Progenitor cell of endocrine pancreas (in vitro differentiated cells): ENCODE results near the gene PDHA1. TPM values are rescaled to one million over a fixed set of nuclear protein-coding genes. Genes with fewer than 3 reads are reported as not detected.

ENCODE experiments used
- DNase-seq: peaks from one replicate; pipeline ENCODE4 v3.0.0; 2021; ENCODE audit warnings: low spot score; ENCODE audit not compliant: unreplicated experiment
- H3K27ac Mint-ChIP-seq: 2 replicates; pipeline ENCODE4 v1.8.0; 2021; ENCODE audit warnings: mild to moderate bottlenecking, moderate library complexity, mixed read lengths
- H3K27me3 Mint-ChIP-seq: 2 replicates; pipeline ENCODE4 v1.8.0; 2021; ENCODE audit warnings: mixed read lengths
- H3K36me3 Mint-ChIP-seq: 2 replicates; pipeline ENCODE4 v1.8.0; 2022; ENCODE audit warnings: mixed read lengths; ENCODE audit not compliant: insufficient read depth
- H3K4me1 Mint-ChIP-seq: 2 replicates; pipeline ENCODE4 v1.8.0; 2021; ENCODE audit warnings: low read depth, mixed read lengths
- H3K4me3 Mint-ChIP-seq: 2 replicates; pipeline ENCODE4 v1.8.0; 2021; ENCODE audit warnings: low read depth, mild to moderate bottlenecking, moderate library complexity, mixed read lengths
- H3K9me3 Mint-ChIP-seq: 2 replicates; pipeline ENCODE4 v1.8.0; 2021; ENCODE audit warnings: low read depth, mixed read lengths
- CTCF ChIP-seq: fragments of 200-600 bp; sonication (generic); IDR thresholded peaks from one replicate; pipeline ENCODE4 v1.5.0; 2021; ENCODE audit warnings: antibody characterized with exemption, mild to moderate bottlenecking; ENCODE audit not compliant: unreplicated experiment
- total RNA-seq: library from RNA; stranded (reverse); gene quantifications from 2 replicates; pipeline ENCODE4 v1.2.1, GENCODE V29; 2021

The PDHA1 gene
- total RNA-seq, 1 donor from 2014 or later, result 203 TPM

- Mint-ChIP-seq H3K4me1 (no peaks in the 10 kb centered on the region), H3K27ac (no peak overlapping the region), H3K9me3 (peaks cover 7% of the 10 kb centered on the region), H3K36me3 (no peaks in the 10 kb centered on the region), H3K4me3 (no peak overlapping the region), H3K27me3 (no peaks in the 10 kb centered on the region)
- no peak for DNase-seq
- TF ChIP-seq CTCF, result no peak
Observed at GRCh38 chrX:19392703-19393102, 49.0 kb downstream of the PDHA1 start.

GRCh38 chrX:19403696-19404095 is 60.0 kb downstream of the PDHA1 start:
- no peak overlapping the region for H3K4me3 Mint-ChIP-seq

DNA sequence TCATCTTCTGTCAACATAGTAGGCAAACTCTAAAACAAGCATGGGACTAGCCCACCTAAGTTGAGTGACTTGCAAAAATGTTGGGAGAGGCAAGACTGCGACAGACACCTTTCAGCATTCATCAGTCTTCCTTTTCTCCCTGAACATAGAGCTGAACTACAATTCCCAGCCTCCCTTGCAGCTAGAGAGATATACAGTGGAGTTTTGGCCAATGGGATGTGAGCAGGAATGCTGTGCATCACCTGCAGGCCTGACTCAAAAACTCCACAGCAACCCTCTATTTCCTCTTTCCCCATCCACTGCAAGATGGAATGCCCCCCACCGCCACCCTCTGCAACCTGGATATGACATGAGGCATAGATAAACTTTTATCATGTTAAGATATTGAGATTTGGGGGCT is 66.5 kb downstream of the PDHA1 start:
- no peak for TF ChIP-seq CTCF
- no peak for DNase-seq
- peaks cover 12% of the 10 kb centered on the region for H3K36me3 Mint-ChIP-seq
- H3K9me3 Mint-ChIP-seq, result peaks cover 36% of the 10 kb centered on the region
- H3K4me3 Mint-ChIP-seq, result no peak overlapping the region
- no peaks in the 10 kb centered on the region for H3K4me1 Mint-ChIP-seq
- H3K27me3 Mint-ChIP-seq, result no peaks in the 10 kb centered on the region
- H3K27ac Mint-ChIP-seq, result no peak overlapping the region

More at GRCh38 chrX:19403696-19404095, 60.0 kb downstream of the PDHA1 start:
- peaks cover 22% of the 10 kb centered on the region for H3K9me3 Mint-ChIP-seq
- peaks cover 5% of the 10 kb centered on the region for H3K36me3 Mint-ChIP-seq
- H3K27me3 Mint-ChIP-seq, result no peaks in the 10 kb centered on the region
- H3K27ac Mint-ChIP-seq, result no peak overlapping the region
- no peaks in the 10 kb centered on the region for H3K4me1 Mint-ChIP-seq
- DNase-seq, result no peak
- TF ChIP-seq CTCF, result no peak

Other genes with a start within 250 kb of the PDHA1 start
- 0.81 and 1.4 TPM in 2 replicates for gene ADGRG2, start 221.5 kb upstream of the PDHA1 start, total RNA-seq
- 4.2 and 5.1 TPM in 2 replicates for gene MAP3K15, start 171.6 kb downstream of the PDHA1 start, total RNA-seq